Tibial artery (tissue), 4 donors: ENCODE results near the gene TTC23.

Source experiments
- DNase-seq, 2 donors: peaks; one replicate each; pipeline ENCODE4 v3.0.0-alpha.2; 2019
- H3K27ac ChIP-seq, 2 donors: fragments of 200-600 bp; sonication (generic) in 1 of 2; 1 replicate in 1 of 2; 2 replicates in 1 of 2; pipeline ENCODE4 v1.5.1; 2018 to 2019; ENCODE audit warnings: mild to moderate bottlenecking in 1 of 2
- H3K27me3 ChIP-seq, 2 donors: fragments of 200-600 bp; sonication (generic) in 1 of 2; one replicate each; pipeline versions ENCODE4 v1.5.1 to v1.6.0; 2016 to 2019
- H3K36me3 ChIP-seq, 3 donors: fragments of 200-600 bp; sonication (generic) in 2 of 3; one replicate each; pipeline ENCODE4 v1.5.1; 2016 to 2019; ENCODE audit warnings: mild to moderate bottlenecking in 2 of 3
- H3K4me1 ChIP-seq, 4 donors: fragments of 200-600 bp; sonication (generic) in 2 of 4; 1 replicate in 3 of 4; 2 replicates in 1 of 4; pipeline ENCODE4 v1.5.1; 2016 to 2019
- H3K4me3 ChIP-seq, 2 donors: fragments of 200-600 bp; sonication (generic) in 1 of 2; 1 replicate in 1 of 2; 2 replicates in 1 of 2; pipeline ENCODE4 v1.5.1; 2018 to 2019; ENCODE audit warnings: mild to moderate bottlenecking in 2 of 2
- H3K9me3 ChIP-seq, 3 donors: fragments of 200-600 bp; sonication (generic) in 1 of 3; one replicate each; pipeline ENCODE4 v1.5.1; 2016 to 2019
- intact Hi-C: fragments of 100-400 bp; cut with DNase I; formaldehyde crosslinking; loops from one replicate; pipeline ENCODE4 v1.15.0; 2023; ENCODE audit warnings: low total_unique reads
- TF ChIP-seq, protein P1 (sequence below), 2 experiments: fragments of 200-600 bp in 1 of 2; fragments of 450-650 bp in 1 of 2; IDR thresholded peaks; one replicate each; pipeline ENCODE4 v1.5.1; 2017 to 2019; ENCODE audit warnings: antibody characterized with exemption in 2 of 2, mild to moderate bottlenecking in 1 of 2, moderate library complexity in 1 of 2

The TTC23 gene

GRCh38 chr15:99275061-99275460 lies 25.7 kb upstream of the TTC23 start:
- no peaks in the 10 kb centered on the region for H3K36me3 ChIP-seq
- no peak overlapping the region for H3K27ac ChIP-seq
- H3K9me3 ChIP-seq: no peaks in the 10 kb centered on the region
- TF ChIP-seq, protein P1, sequence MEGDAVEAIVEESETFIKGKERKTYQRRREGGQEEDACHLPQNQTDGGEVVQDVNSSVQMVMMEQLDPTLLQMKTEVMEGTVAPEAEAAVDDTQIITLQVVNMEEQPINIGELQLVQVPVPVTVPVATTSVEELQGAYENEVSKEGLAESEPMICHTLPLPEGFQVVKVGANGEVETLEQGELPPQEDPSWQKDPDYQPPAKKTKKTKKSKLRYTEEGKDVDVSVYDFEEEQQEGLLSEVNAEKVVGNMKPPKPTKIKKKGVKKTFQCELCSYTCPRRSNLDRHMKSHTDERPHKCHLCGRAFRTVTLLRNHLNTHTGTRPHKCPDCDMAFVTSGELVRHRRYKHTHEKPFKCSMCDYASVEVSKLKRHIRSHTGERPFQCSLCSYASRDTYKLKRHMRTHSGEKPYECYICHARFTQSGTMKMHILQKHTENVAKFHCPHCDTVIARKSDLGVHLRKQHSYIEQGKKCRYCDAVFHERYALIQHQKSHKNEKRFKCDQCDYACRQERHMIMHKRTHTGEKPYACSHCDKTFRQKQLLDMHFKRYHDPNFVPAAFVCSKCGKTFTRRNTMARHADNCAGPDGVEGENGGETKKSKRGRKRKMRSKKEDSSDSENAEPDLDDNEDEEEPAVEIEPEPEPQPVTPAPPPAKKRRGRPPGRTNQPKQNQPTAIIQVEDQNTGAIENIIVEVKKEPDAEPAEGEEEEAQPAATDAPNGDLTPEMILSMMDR (IDR thresholded peaks at IDR 0.05): no peak
- DNase-seq: no peak
- no peak overlapping the region for H3K4me3 ChIP-seq
- peaks cover 0 to 14% (median 0%) of the 10 kb centered on the region in 4 donors for H3K4me1 ChIP-seq
- intact Hi-C loops: loop anchor here (5.0 kb wide), 2 partner anchors 437 to 482 kb away; no protein-coding TSS in a partner anchor
- H3K27me3 ChIP-seq: no peaks in the 10 kb centered on the region

GRCh38 chr15:99273801-99274200 lies 24.4 kb upstream of the TTC23 start:
- Histone ChIP-seq H3K9me3 (no peaks in the 10 kb centered on the region), H3K36me3 (no peaks in the 10 kb centered on the region), H3K4me3 (no peak overlapping the region), H3K27ac (no peak overlapping the region), H3K4me1 (peaks cover 0 to 14% (median 0%) of the 10 kb centered on the region in 4 donors), H3K27me3 (no peaks in the 10 kb centered on the region)
- intact Hi-C loops: no loop called here
- TF ChIP-seq, protein P1 (IDR thresholded peaks at IDR 0.05): no peak
- no peak for DNase-seq

GRCh38 chr15:99268431-99268830 lies 19.1 kb upstream of the TTC23 start:
- no peaks in the 10 kb centered on the region for H3K27me3 ChIP-seq
- no peak overlapping the region for H3K4me3 ChIP-seq
- intact Hi-C loops: no loop called here
- no peaks in the 10 kb centered on the region for H3K9me3 ChIP-seq
- H3K27ac ChIP-seq: no peak overlapping the region
- H3K4me1 ChIP-seq: peaks cover 0 to 7% (median 0%) of the 10 kb centered on the region in 4 donors
- TF ChIP-seq, protein P1 (IDR thresholded peaks at IDR 0.05): no peak
- no peak for DNase-seq
- H3K36me3 ChIP-seq: no peaks in the 10 kb centered on the region

DNA sequence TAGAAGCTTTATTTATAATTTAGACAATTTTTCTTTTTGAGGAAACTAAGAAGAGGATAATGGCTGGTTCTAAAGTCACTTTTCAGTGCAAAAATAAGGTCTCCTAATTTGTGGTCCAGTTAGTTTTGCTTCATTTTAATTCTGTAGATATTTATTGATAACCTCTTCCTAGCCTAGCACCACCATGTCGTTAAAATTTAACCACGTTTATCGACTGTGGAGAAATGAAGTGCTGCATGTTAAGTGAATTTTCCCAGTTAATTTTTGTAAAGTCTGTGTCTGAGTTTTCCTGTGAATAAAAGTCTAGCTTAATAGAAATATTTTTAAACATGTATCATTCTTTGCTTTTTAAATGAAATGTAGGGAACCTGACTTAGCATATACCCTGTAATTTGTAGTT lies 18.6 kb upstream of the TTC23 start:
- TF ChIP-seq, protein P1 (IDR thresholded peaks at IDR 0.05): no peak
- intact Hi-C loops: no loop called here
- H3K27ac ChIP-seq: no peak overlapping the region

DNA sequence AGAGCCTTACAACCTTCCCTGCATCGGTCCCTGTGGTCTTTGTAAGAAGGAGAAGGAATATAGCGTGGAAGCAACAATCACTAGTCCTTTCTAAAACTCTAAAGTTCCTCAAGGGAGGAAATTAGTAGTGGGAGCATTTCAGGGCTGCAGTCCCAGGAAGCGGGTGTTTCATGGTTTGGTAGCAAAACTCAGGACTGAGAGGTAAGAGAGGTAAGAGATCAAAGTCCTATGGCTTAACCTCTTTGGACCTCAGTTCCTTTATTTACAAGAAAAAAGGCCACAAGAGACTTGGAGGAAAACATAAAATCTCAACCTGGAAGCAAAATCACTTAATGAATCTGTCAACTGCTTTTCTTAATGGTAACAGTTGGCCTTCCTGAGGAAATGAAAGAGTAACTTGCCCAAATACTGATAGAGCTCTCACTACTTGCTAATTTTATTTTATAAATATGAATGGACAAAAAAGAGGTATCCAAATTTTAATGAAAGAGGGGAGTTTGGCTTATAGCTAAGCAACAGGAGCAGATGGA lies 16.2 kb upstream of the TTC23 start:
- Histone ChIP-seq H3K4me3 (no peak overlapping the region), H3K4me1 (no peaks in the 10 kb centered on the region), H3K9me3 (no peaks in the 10 kb centered on the region), H3K36me3 (peaks cover 0 to 9% (median 0%) of the 10 kb centered on the region in 3 donors), H3K27me3 (no peaks in the 10 kb centered on the region), H3K27ac (no peak overlapping the region)
- DNase-seq: no peak
- TF ChIP-seq, protein P1 (IDR thresholded peaks at IDR 0.05): no peak
- intact Hi-C loops: no loop called here

More for the DNA sequence above, 18.6 kb upstream of the TTC23 start:
- no peak for DNase-seq
- H3K9me3 ChIP-seq: no peaks in the 10 kb centered on the region
- H3K4me3 ChIP-seq: no peak overlapping the region
- no peaks in the 10 kb centered on the region for H3K27me3 ChIP-seq
- peaks cover 0 to 2% (median 0%) of the 10 kb centered on the region in 4 donors for H3K4me1 ChIP-seq
- H3K36me3 ChIP-seq: no peaks in the 10 kb centered on the region

GRCh38 chr15:99264125-99264524 lies 14.7 kb upstream of the TTC23 start:
- Histone ChIP-seq H3K4me1 (no peaks in the 10 kb centered on the region), H3K4me3 (no peak overlapping the region), H3K9me3 (no peaks in the 10 kb centered on the region), H3K36me3 (peaks cover 0 to 9% (median 0%) of the 10 kb centered on the region in 3 donors), H3K27me3 (no peaks in the 10 kb centered on the region), H3K27ac (no peak overlapping the region)
- no peak for DNase-seq
- intact Hi-C loops: no loop called here
- TF ChIP-seq, protein P1 (IDR thresholded peaks at IDR 0.05): no peak
